K562 (cell line): ENCODE results near the gene PKLR. TPM values are rescaled to one million over a fixed set of nuclear protein-coding genes. Genes with fewer than 3 reads are reported as not detected.
A peak's percentile ranks its signal among the peaks of the same experiment; 100 is the strongest.

ENCODE experiments used
- ADNP ChIP-seq: fragments of 200-800 bp; sonication (Bioruptor generic); IDR thresholded peaks from 2 replicates; pipeline ENCODE4 v1.6.1; 2016; ENCODE audit warnings: missing genetic modification characterization, missing compliant biosample characterization
- CREB3L1 ChIP-seq: fragments of 450-650 bp; IDR thresholded peaks from 2 replicates; pipeline ENCODE4 v1.6.1; 2014; ENCODE audit warnings: low read depth, mild to moderate bottlenecking, moderate library complexity, borderline replicate concordance
- CREM ChIP-seq: IDR thresholded peaks from 2 replicates; pipeline ENCODE4 v1.6.1; 2014; ENCODE audit warnings: antibody characterized with exemption, low read depth
- GATAD2B ChIP-seq: fragments of 450-650 bp; IDR thresholded peaks from 2 replicates; pipeline ENCODE4 v1.6.1; 2017; ENCODE audit warnings: mild to moderate bottlenecking, borderline replicate concordance
- KAT7 ChIP-seq: sonication (generic); formaldehyde crosslinking; IDR thresholded peaks from 2 replicates; pipeline ENCODE4 v1.8.0; 2022; ENCODE audit warnings: missing genetic modification reagents, mild to moderate bottlenecking, borderline replicate concordance
- KDM2B ChIP-seq: fragments of 250-450 bp; sonication (Bioruptor Pico); IDR thresholded peaks from 2 replicates; pipeline ENCODE4 v1.8.0; 2021; ENCODE audit warnings: mild to moderate bottlenecking, moderate library complexity
- NKRF ChIP-seq: fragments of 450-650 bp; IDR thresholded peaks from 2 replicates; pipeline ENCODE4 v1.6.1; 2016; ENCODE audit warnings: borderline replicate concordance
- POLR2H ChIP-seq: IDR thresholded peaks from 2 replicates; pipeline ENCODE4 v1.6.1; 2016; ENCODE audit warnings: missing genetic modification characterization, low read depth, mild to moderate bottlenecking, control low read depth, missing compliant biosample characterization, moderate library complexity
- PRDM10 ChIP-seq: fragments of 450-650 bp; IDR thresholded peaks from 2 replicates; pipeline ENCODE4 v1.6.1; 2018; ENCODE audit not compliant: partially characterized antibody
- STAT6 ChIP-seq: sonication (generic); formaldehyde crosslinking; IDR thresholded peaks from 2 replicates; pipeline ENCODE4 v1.8.1; 2023; ENCODE audit warnings: mild to moderate bottlenecking, missing genetic modification reagents
- ZNF592 ChIP-seq: fragments of 450-650 bp; IDR thresholded peaks from 2 replicates; pipeline ENCODE4 v1.6.1; 2017; ENCODE audit warnings: antibody characterized with exemption, mild to moderate bottlenecking
- polyA plus RNA-seq, 8 experiments: library from polyadenylated mRNA; depleted of rRNA in 4 of 8; stranded (reverse) in 5 of 8; unstranded in 3 of 8; fragments of >200 nt; fragmentation: Nextera tagmentation in 2 of 8; fragmentation: Illumina TruSeq in 1 of 8; extraction: Ambion mirVana in 2 of 8; extraction: Trizol in 1 of 8; gene quantifications; 2 replicates each; pipeline versions ENCODE4 v1.2.1 to v1.2.3, GENCODE V29; 2011 to 2014; ENCODE audit warnings: inconsistent platforms in 1 of 8, missing spikeins in 1 of 8
- total RNA-seq, 7 experiments: library from RNA; depleted of rRNA in 6 of 7; stranded (reverse); fragments of >200 nt in 6 of 7; fragmentation: Illumina TruSeq in 2 of 7; extraction: Trizol in 2 of 7; gene quantifications; 2 replicates each; pipeline versions ENCODE4 v1.2.1 to v1.2.3, GENCODE V29; 2011 to 2021; ENCODE audit warnings: low replicate concordance in 1 of 7

The PKLR gene
- total and polyA plus RNA-seq, 9 of the 15 experiments (the other 6 are each of a cell fraction or from before 2014, with no cell fraction given) = 10.7 to 78.4 (median 38.2) TPM

GRCh38 chr1:155277070-155277901, 24.0 kb downstream of the PKLR start, which contains the start of gene HCN3 (continued):
- TF ChIP-seq STAT6 (CRISPR knock-in tag) (0 out of 2 replicates have a peak, but pooled peaks have one; percentile 18), CREM (peak; percentile 52), CREB3L1 (no peak), ZNF592 (0 out of 2 replicates have a peak, but pooled peaks have one; percentile 14), PRDM10 (peak; percentile 10), NKRF (peak; percentile 65), ADNP (tag) (no peak), POLR2H (no peak), KAT7 (CRISPR knock-in tag) (0 out of 2 replicates have a peak, but pooled peaks have one; percentile 56), GATAD2B (peak; percentile 52; the same call in 1 of the 2 replicates), KDM2B (CRISPR knock-in tag) (0 out of 2 replicates have a peak, but pooled peaks have one; percentile 26)
